Measurements from ENCODE around the gene LEPR. TPM values are rescaled to one million over a fixed set of nuclear protein-coding genes. Genes with fewer than 3 reads are reported as not detected.

LEPR gene
- total RNA-seq, 1 donor from 2014 or later, result 3.0 TPM

DNA sequence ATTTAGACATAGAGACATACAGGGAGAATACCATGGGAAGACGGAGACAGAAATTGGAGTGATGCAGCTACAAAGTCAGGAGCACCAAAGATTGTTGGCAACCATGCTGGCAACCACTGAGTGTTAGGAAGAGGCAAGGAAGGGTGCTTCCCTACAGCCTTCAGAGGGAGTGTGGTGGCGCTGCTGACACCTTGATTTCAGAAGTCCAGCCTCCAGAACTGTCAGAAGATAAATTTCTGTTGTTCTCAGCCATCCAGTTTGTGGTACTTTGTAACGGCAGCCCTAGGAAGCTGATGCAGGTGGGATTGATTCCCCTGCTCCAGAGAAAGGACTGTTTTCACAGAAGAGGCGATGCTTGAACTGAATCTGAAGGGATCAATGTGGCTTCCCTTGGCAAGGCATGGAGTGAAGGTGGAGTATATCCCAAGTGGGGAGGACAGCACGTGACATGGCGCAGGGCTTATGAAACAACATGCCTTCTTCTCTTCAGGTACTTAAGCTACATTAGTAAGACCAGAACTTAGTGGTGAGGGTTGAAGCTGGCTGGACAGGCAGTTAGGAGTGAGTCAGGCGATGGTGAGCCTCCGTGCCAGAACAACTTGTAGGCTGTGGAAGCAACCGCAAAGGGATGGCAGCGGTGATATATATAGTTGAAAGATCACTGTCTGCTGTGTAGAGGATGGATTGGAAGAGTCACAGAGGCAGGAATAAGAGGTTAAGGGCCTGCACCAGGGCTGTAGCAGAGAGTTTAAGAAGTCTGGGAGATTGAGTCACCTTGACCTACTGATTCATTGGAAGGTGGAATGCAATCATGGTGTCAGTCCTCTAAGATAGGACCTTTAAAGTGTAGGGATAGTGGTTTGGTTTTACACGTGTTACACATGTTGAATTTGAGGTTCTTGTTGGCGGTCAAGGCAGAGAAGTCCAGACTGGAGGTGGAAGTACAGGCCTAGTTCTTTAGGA, 2.1 kb downstream of the LEPR start:
- H3K36me3 Mint-ChIP-seq (ENCODE audit: insufficient read depth), result peaks cover 18% of the 10 kb centered on the region
- peaks cover 18% of the 10 kb centered on the region for H3K4me1 Mint-ChIP-seq (ENCODE audit: low read depth)
- H3K27ac Mint-ChIP-seq, result no peak overlapping the region
- no peak overlapping the region for H3K4me3 Mint-ChIP-seq (ENCODE audit: low read depth)
- H3K9me3 Mint-ChIP-seq (ENCODE audit: low read depth), result no peaks in the 10 kb centered on the region
- DNase-seq (ENCODE audit: low spot score, unreplicated experiment), result no peak
- H3K27me3 Mint-ChIP-seq, result no peaks in the 10 kb centered on the region
- TF ChIP-seq, protein P1, sequence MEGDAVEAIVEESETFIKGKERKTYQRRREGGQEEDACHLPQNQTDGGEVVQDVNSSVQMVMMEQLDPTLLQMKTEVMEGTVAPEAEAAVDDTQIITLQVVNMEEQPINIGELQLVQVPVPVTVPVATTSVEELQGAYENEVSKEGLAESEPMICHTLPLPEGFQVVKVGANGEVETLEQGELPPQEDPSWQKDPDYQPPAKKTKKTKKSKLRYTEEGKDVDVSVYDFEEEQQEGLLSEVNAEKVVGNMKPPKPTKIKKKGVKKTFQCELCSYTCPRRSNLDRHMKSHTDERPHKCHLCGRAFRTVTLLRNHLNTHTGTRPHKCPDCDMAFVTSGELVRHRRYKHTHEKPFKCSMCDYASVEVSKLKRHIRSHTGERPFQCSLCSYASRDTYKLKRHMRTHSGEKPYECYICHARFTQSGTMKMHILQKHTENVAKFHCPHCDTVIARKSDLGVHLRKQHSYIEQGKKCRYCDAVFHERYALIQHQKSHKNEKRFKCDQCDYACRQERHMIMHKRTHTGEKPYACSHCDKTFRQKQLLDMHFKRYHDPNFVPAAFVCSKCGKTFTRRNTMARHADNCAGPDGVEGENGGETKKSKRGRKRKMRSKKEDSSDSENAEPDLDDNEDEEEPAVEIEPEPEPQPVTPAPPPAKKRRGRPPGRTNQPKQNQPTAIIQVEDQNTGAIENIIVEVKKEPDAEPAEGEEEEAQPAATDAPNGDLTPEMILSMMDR (IDR thresholded peaks at IDR 0.05; ENCODE audit: unreplicated experiment), result no peak

DNA sequence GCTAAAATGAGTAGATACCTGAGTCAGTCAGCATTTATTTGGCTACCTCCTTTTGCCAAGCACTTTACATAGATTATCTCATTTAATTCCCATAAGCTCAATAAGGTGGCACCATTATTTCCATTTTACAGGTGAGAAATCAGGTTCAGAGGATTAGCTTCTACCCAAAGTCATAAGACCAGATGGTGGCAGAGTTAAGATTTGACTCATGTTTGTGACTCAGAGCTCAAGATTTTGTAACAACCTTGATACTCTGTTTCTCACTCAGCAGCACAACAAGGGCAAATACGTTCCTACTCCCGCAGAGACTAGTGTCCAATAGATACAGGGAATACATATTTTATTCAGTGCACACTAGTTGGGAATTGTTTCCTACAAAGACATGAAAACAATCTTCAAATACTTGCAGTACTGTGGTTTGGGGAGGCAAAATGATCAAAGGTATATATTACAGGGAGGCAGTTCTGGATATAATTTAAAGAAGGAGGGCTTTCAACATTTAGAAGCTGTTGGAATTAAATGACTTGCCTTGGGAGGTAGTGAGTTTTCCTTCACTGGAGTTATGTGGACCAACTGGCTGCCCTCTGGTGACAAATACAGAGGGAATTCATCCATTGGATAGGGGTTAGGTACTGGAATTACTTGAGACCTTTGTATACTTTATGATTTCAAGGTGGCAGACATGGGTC, 3.6 kb downstream of the LEPR start:
- no peaks in the 10 kb centered on the region for H3K9me3 Mint-ChIP-seq (ENCODE audit: low read depth)
- H3K4me3 Mint-ChIP-seq (ENCODE audit: low read depth), result no peak overlapping the region
- H3K36me3 Mint-ChIP-seq (ENCODE audit: insufficient read depth), result peaks cover 22% of the 10 kb centered on the region
- no peak overlapping the region for H3K27ac Mint-ChIP-seq
- no peaks in the 10 kb centered on the region for H3K27me3 Mint-ChIP-seq
- TF ChIP-seq, protein P1 (IDR thresholded peaks at IDR 0.05; ENCODE audit: unreplicated experiment), result no peak
- H3K4me1 Mint-ChIP-seq (ENCODE audit: low read depth), result peaks cover 7% of the 10 kb centered on the region
- no peak for DNase-seq (ENCODE audit: low spot score, unreplicated experiment)

DNA sequence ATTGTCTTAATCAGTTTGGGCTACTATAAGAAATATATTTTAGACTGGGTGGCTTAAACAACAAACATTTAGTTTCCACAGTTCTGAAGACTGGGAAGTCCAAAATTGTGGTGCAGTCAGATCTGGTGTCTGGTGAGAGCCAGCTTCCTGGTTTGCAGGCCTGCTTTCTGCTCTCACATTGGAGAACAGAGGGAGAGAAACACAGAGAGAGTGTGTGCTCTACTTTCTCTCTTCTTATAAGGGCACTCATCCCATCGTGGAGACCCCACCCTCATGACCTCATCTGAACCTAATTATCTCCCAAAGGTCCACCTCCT, 4.1 kb downstream of the LEPR start:
- no peak overlapping the region for H3K4me3 Mint-ChIP-seq (ENCODE audit: low read depth)

DNA sequence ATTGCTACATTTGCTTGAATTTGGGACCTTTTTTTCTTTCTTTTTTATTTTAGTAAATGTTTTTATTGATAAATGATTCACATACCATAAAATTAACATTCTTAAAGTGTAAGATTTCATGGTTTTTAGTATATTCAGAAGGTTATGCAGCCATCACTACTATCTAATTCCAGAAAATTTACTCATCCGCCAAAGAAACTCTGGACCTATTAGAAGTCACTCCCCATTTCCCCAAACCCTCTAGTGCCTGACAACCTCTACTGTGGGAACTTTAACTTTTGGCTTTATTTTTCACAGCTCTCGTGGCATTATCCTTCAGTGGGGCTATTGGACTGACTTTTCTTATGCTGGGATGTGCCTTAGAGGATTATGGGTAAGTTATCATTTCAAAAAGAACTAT, 4.5 kb downstream of the LEPR start:
- Mint-ChIP-seq H3K4me1 (ENCODE audit: low read depth) (no peaks in the 10 kb centered on the region), H3K4me3 (ENCODE audit: low read depth) (no peak overlapping the region)

More for the DNA sequence above, 4.1 kb downstream of the LEPR start:
- peaks cover 4% of the 10 kb centered on the region for H3K4me1 Mint-ChIP-seq (ENCODE audit: low read depth)
- no peak for DNase-seq (ENCODE audit: low spot score, unreplicated experiment)
- TF ChIP-seq, protein P1 (IDR thresholded peaks at IDR 0.05; ENCODE audit: unreplicated experiment), result no peak
- no peaks in the 10 kb centered on the region for H3K27me3 Mint-ChIP-seq
- no peaks in the 10 kb centered on the region for H3K9me3 Mint-ChIP-seq (ENCODE audit: low read depth)
- H3K36me3 Mint-ChIP-seq (ENCODE audit: insufficient read depth), result peaks cover 24% of the 10 kb centered on the region
- no peak overlapping the region for H3K27ac Mint-ChIP-seq

DNA sequence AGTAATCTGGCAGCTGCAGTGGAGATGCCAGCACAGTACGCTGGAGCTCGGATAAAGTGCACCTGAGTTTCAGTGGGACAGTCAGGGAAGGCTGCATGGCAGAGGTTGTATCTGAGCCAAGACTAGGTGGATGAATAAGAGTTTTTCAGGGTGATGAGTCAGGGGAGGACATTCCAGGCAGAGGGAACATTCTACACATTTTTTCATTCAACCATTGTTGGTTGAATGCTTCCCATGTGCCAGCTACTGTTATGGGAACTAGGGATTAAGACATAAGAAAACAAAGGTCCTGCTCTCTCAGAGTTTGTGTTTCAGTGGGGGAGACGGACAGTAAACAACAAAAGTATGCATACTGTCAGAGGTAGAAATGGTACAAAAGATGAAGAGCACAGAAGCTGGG, 5.2 kb downstream of the LEPR start:
- Mint-ChIP-seq H3K27ac (no peak overlapping the region), H3K36me3 (ENCODE audit: insufficient read depth) (peaks cover 24% of the 10 kb centered on the region), H3K27me3 (no peaks in the 10 kb centered on the region), H3K9me3 (ENCODE audit: low read depth) (no peaks in the 10 kb centered on the region), H3K4me3 (ENCODE audit: low read depth) (no peak overlapping the region), H3K4me1 (ENCODE audit: low read depth) (no peaks in the 10 kb centered on the region)
- TF ChIP-seq, protein P1 (IDR thresholded peaks at IDR 0.05; ENCODE audit: unreplicated experiment), result no peak
- DNase-seq (ENCODE audit: low spot score, unreplicated experiment), result no peak

More for the DNA sequence above, 4.5 kb downstream of the LEPR start:
- H3K27me3 Mint-ChIP-seq, result no peaks in the 10 kb centered on the region
- TF ChIP-seq, protein P1 (IDR thresholded peaks at IDR 0.05; ENCODE audit: unreplicated experiment), result no peak
- DNase-seq (ENCODE audit: low spot score, unreplicated experiment), result no peak
- H3K36me3 Mint-ChIP-seq (ENCODE audit: insufficient read depth), result peaks cover 24% of the 10 kb centered on the region
- no peaks in the 10 kb centered on the region for H3K9me3 Mint-ChIP-seq (ENCODE audit: low read depth)
- no peak overlapping the region for H3K27ac Mint-ChIP-seq

Data from progenitor cell of endocrine pancreas (in vitro differentiated cells).